GM12891 (cell line): Measurements from ENCODE around the gene ITGA1.

ENCODE experiments used
- POLR2A ChIP-seq: IDR thresholded peaks from 2 replicates; pipeline ENCODE4 v1.6.1; 2011; ENCODE audit warnings: low read depth, low read length, control low read depth
- POLR2AphosphoS5 ChIP-seq: IDR thresholded peaks from 2 replicates; pipeline ENCODE4 v1.6.1; 2011; ENCODE audit warnings: low read depth, low read length, control low read depth
- POU2F2 ChIP-seq: IDR thresholded peaks from 2 replicates; pipeline ENCODE4 v1.6.1; 2011; ENCODE audit warnings: low read depth, mild to moderate bottlenecking, control low read depth, low read length, moderate library complexity
- SPI1 ChIP-seq: IDR thresholded peaks from 2 replicates; pipeline ENCODE4 v1.6.1; 2011; ENCODE audit warnings: low read depth, low read length, control low read depth
- TAF1 ChIP-seq: IDR thresholded peaks from 2 replicates; pipeline ENCODE4 v1.6.1; 2011; ENCODE audit warnings: low read depth, low read length, control low read depth

GRCh38 chr5:52834320-52834719 is 46.6 kb downstream of the ITGA1 start:
- TF ChIP-seq SPI1 (no peak), POLR2A (no peak), POLR2AphosphoS5 (no peak), TAF1 (no peak), POU2F2 (no peak)
